ENCODE results near the gene MYO3B. TPM values are rescaled to one million over a fixed set of nuclear protein-coding genes. Genes with fewer than 3 reads are reported as not detected.

MYO3B gene
- total and polyA plus RNA-seq, 2 of the 8 experiments (the other 6 are each of a cell fraction or from before 2014, with no cell fraction given): 0.17 to 0.19 TPM

DNA sequence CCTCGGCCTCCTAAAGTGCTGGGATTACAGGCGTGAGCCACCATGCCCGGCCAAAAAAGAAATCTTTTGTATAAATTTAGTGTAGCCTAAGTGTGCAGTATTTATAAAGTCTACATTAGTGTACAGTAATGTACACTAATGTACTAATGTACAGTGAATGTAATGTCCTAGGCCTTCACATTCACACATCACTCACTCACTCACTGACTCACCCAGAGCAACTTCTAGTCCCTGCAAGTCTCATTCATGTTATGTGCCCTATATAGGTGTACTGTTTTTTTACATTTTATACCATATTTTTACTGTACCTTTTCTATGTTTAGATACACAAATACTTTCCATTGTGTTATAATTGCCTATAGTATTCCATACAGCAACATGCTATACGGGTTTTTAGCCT lies 254.9 kb downstream of the MYO3B start:
- Histone ChIP-seq H3K14ac (ENCODE audit: insufficient read length) (no peak overlapping the region), H3K23me2 (ENCODE audit: low read depth, low read length) (no peaks in the 10 kb centered on the region; the same call in 1 of the 2 replicates), H4K91ac (replicated peaks; ENCODE audit: insufficient read length, low read length) (no peak overlapping the region), H3K9ac (replicated peaks in 1 of 4; ENCODE audit: extremely low read depth in 1 of 4, low read depth in 3 of 4, low read length in 3 of 4) (no peak overlapping the region), H4K5ac (ENCODE audit: insufficient read length, low read depth, low read length) (no peak overlapping the region), H2BK12ac (ENCODE audit: low read depth, low read length) (no peak overlapping the region), H3K23ac (ENCODE audit: insufficient read length) (no peak overlapping the region), H2BK20ac (ENCODE audit: low read length) (no peak overlapping the region), H2BK5ac (ENCODE audit: low read depth, low read length) (no peak overlapping the region), H3K36me3 (ENCODE audit: control insufficient read depth in 2 of 4, insufficient read depth in 4 of 4, low read length in 3 of 4) (no peaks in the 10 kb centered on the region), H3K4me2 (ENCODE audit: insufficient read depth in 1 of 2, low read depth in 2 of 2, low read length in 2 of 2) (no peak overlapping the region), H3K4ac (replicated peaks; ENCODE audit: insufficient read length, low read depth, low read length) (no peak overlapping the region), H2BK120ac (replicated peaks; ENCODE audit: low read depth, low read length) (no peak overlapping the region), H3K79me2 (ENCODE audit: control insufficient read depth in 1 of 2, insufficient read depth in 2 of 2, low read length in 2 of 2) (no peaks in the 10 kb centered on the region), H3K9me3 (ENCODE audit: insufficient read depth in 2 of 2, low read depth in 1 of 2, low read length in 1 of 2) (no peaks in the 10 kb centered on the region), H3K27ac (ENCODE audit: low read depth, low read length) (no peak overlapping the region), H3K4me3 (ENCODE audit: extremely low read depth in 1 of 4, insufficient read depth in 2 of 4, low read depth in 3 of 4, low read length in 4 of 4) (no peak overlapping the region), H2AFZ (ENCODE audit: low read length) (no peak overlapping the region), H2BK15ac (ENCODE audit: low read length) (no peak overlapping the region), H3K56ac (replicated peaks; ENCODE audit: insufficient read length, low read depth, low read length) (no peak overlapping the region), H3K18ac (ENCODE audit: extremely low read depth, low read length) (no peak overlapping the region), H3K4me1 (replicated peaks in 1 of 4; ENCODE audit: control insufficient read depth in 3 of 4, insufficient read depth in 4 of 4, low read length in 3 of 4) (peaks cover 4 to 17% (median 9%) of the 10 kb centered on the region in 4 experiments; a peak in 4 of 7 replicates), H3K79me1 (ENCODE audit: low read depth, low read length) (no peaks in the 10 kb centered on the region), H4K20me1 (replicated peaks in 1 of 2; ENCODE audit: control insufficient read depth in 1 of 2, insufficient read depth in 2 of 2, low read length in 2 of 2) (no peaks in the 10 kb centered on the region), H4K8ac (ENCODE audit: extremely low read depth, insufficient read depth, low read length) (no peak overlapping the region), H2AK5ac (ENCODE audit: low read depth, low read length) (no peak overlapping the region), H3K27me3 (replicated peaks in 1 of 4; ENCODE audit: control insufficient read depth in 3 of 4, extremely low read depth in 1 of 4, insufficient read depth in 3 of 4, low read length in 3 of 4) (peaks cover 0 to 13% (median 2%) of the 10 kb centered on the region in 4 experiments; a peak in 3 of 7 replicates)
- POLR2A ChIA-PET (ENCODE audit: partially characterized antibody): no interaction called here
- no peak for TF ChIP-seq CBX5 (IDR thresholded peaks at IDR 0.05; ENCODE audit: low read depth, low read length)
- TF ChIP-seq, protein P1, sequence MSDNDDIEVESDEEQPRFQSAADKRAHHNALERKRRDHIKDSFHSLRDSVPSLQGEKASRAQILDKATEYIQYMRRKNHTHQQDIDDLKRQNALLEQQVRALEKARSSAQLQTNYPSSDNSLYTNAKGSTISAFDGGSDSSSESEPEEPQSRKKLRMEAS (IDR thresholded peaks at IDR 0.05): no peak
- no peak for TF ChIP-seq ZNF274 (IDR thresholded peaks at IDR 0.05; ENCODE audit: borderline replicate concordance, extremely low read depth, low read length)
- FAIRE-seq (no peak), DNase-seq (ENCODE audit: low read depth in 1 of 2, low spot score in 2 of 2) (no peak)
- CTCF ChIA-PET (ENCODE audit: partially characterized antibody): interaction anchor here (0.5 kb wide), 1 partner anchor 9 kb away, joined by 4 read pairs; no protein-coding TSS in a partner anchor
- 88% methylated on average over 4 of the region's 4 CpGs; no CpG with 5 or more reads in 1 of the 2 experiments for WGBS, 2 experiments (ENCODE audit: extremely low coverage in 1 of 2, insufficient coverage in 1 of 2, insufficient read length in 1 of 2, insufficient replicate concordance in 2 of 2, low coverage in 1 of 2, low lambda C conversion rate in 2 of 2, missing lambda C conversion rate in 1 of 2)
